ENCODE data around the gene COL4A1.

The COL4A1 gene

GRCh38 chr13:110231348-110232047, 75.5 kb downstream of the COL4A1 start:
- DNase-seq = no peak

GRCh38 chr13:110230661-110231347, 76.2 kb downstream of the COL4A1 start:
- DNase-seq = no peak

DNA sequence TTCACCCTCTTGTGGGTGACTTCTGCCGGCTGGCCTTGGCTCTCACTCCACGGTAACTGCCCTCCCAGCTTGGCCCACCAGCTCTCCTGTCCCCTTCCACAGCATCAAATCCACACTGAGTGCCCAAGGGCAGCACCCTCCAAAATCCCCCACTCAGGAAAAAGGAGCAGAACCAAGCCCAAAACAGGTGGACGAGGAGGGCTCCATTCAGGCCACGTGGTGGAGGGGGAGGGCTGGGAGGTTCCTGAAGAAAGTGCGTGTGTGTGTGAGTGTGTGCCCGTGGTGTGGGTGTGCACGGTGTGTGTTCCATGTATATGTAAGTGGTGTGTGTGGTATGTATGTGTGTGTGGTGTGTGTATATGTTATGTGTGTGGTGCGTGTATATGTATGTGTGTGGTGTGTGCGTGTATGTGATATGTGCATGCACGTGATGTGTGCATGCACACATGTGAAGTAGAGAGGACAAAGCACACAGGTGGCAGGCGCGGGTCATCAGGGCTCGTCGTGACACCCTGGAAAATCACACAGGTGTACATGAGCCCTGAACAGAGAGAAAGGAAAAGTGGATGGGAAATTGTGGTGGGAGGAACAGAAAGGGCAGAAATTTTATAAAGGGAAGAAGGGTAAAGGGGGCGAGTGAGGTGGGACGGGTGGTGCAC, 76.9 kb downstream of the COL4A1 start:
- no peak for DNase-seq

- no peak for DNase-seq
Observed at GRCh38 chr13:110228936-110229904, 77.7 kb downstream of the COL4A1 start.

DNA sequence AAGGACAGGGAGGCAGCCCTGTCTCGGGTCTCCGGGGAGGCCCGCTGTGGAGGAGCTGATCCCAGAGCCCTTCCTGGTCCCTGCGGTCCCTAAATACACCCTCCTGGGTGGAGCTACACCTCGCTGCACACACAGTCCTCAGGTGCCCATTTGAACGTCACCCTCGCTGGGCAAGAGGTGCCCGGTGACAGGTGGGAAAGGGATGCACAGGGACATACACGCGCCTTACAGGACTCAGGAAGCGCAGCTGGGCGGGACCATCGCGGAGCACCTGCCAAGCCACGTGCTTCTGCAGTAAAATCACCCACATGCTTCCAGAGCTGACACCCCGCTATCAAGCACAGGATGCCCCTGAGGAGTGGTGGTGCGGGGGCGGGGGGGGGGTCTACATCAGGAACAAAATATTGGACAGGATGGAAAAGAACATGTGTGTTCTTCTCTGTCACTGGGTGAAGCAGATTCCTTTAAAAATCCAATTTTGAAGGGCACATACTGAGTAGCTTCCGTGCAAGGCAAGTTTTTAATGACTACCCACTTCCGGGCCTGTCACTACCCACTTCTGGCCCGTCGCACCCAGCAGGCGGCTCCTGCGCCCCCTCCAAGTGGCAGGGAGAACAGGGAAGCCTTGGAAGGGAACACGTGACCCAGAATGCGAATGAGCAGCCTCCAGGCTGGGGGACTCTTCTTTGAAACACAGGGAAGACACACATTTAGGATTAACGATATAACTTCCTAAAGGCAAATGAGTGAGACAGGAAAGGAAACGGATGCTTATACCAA, 78.9 kb downstream of the COL4A1 start:
- no peak for DNase-seq

GRCh38 chr13:110227416-110227815, 79.5 kb downstream of the COL4A1 start:
- no peak for DNase-seq

DNA sequence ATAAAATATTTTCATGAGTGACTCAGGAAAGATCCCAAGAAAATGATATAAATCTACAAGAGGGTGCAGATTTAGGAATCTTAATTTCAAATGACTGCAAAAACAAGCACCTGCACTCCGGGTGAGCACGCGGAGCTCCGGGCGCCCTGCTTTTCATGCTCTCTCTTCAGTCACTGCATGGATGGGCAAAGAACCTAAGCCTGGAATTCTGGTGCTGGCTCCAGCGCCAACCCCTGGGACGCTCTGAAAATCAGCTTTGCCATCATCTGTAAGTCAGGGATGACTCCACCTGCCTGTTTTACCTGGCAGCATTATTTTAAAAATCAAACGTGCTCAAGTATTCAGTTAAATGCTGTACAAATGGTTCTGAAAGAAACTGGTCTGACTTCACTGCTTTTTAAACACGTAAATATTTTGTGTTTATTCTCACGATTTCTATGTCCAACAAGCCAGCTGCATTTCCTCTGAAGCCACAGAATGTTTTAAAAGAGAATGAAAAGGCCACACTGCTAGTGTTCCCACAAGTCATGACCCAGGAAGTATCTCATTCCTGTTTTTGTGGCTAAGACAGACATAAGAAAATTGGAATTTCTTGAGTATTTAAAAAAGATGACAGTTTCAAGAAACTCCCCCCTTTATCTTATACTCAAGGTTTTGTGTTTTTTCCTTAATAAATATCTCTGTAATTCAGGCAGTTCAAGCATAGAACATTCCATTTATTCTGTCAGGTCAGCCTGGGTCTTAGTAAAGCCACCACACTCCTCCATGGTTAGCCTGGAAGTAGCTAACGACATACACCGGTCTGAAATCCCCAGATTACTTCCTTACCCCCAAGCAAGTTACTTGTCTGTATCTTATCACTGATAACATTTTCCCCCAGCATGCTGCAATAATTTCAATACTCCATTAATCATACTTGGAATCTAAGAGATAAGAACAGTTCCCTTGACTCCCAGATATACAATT, 81.1 kb downstream of the COL4A1 start:
- DNase-seq = no peak

DNA sequence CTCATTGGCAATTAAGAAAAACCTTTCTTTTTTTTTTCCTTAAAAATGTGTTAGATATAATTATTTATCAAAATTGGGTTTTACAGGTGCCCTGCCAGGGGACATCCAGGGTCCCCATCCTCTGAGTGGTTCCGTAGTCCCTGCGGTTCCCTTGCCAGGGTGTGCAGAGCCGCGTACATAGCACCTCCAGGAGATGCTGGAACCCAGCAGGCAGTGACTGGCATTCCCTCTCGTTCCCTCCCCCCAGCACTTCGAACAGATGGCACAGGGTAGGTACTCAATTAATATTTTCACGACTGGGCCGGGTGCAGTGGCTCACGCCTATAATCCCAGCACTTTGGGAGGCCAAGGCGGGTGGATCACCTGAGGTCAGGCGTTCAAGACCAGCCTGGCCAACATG, 82.0 kb downstream of the COL4A1 start:
- DNase-seq = no peak

- DNase-seq = no peak
Observed at GRCh38 chr13:110224519-110224918, 82.4 kb downstream of the COL4A1 start.

DNA sequence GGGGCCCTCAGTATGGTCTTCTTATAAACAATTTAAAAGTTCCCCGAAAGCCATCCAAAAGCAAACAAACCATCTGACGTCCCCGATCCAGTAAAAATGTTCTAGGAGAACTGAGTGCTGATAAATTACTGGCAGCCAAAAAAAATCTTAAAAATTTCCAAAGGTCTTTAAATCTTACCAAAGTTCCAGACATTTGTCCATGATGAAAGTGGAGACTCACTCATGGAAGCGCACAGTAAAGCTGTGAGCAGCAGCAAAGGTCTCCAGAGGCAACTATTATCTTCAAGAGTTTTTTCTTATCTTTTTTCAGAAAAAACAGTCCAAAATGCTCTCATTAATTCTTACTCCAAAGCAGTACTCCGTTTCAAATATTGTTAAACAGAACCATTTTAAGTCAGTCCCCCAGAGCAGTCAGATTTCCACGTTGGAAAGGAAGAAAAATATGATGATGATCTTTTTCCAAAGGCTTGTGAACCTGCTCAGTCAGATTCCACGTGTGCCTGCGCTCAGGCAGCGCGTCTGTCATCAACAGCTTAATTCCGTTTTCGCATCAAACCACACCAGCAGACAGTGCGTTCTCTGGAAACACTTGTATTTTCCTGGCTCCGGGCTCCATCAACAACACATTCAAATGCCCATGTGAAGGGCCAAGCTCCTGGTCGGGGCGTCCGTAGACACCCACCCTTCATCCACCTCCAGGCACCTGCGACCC, 85.4 kb downstream of the COL4A1 start:
- no peak for DNase-seq

GRCh38 chr13:110220471-110220870, 86.5 kb downstream of the COL4A1 start:
- DNase-seq = no peak

GRCh38 chr13:110218581-110219201, 88.3 kb downstream of the COL4A1 start:
- DNase-seq = peak; percentile 67

DNA sequence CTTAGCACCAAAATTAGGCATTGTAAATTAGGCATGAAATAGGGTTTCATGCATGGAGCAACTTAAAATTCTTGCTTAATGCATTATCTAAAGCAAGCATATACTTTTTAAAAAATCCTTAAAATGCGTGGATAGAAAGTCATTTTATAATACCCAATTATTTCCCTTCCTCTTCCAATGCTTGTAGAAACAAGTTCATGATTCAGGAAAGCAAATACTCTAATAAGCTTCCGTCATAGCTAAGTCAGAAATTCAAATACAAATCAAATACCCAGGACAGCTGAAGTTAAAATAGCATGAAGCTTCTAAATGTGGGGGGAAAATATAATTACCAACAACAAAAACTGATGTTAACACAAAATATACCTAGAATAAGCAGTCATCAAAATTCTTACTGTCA, 89.1 kb downstream of the COL4A1 start:
- no peak for DNase-seq

- DNase-seq = no peak
Observed at GRCh38 chr13:110217085-110217484, 89.9 kb downstream of the COL4A1 start.

- DNase-seq = no peak
Observed at GRCh38 chr13:110216398-110217041, 90.4 kb downstream of the COL4A1 start.

- DNase-seq = no peak
Observed at GRCh38 chr13:110216006-110216397, 91.0 kb downstream of the COL4A1 start.

DNA sequence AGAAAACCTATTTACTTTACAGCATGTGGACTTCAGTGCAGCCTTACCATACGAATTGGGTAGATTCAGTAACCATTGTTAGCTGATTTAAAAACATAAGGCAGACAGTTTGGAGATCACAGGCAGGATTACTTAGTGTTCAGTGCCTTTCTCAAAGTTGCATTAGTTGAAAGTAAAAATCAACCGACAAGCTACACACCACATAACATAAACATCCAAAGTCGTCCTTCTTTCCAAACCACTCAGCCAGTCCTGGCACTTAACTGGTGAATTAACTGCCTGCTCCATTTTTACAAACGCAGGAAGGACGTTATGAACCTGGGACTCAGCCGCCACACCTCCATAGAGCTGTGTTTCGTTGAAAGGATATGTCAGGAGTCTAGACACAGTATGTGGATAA, 91.4 kb downstream of the COL4A1 start:
- DNase-seq = no peak

GRCh38 chr13:110214637-110215036, 92.3 kb downstream of the COL4A1 start:
- no peak for DNase-seq

DNA sequence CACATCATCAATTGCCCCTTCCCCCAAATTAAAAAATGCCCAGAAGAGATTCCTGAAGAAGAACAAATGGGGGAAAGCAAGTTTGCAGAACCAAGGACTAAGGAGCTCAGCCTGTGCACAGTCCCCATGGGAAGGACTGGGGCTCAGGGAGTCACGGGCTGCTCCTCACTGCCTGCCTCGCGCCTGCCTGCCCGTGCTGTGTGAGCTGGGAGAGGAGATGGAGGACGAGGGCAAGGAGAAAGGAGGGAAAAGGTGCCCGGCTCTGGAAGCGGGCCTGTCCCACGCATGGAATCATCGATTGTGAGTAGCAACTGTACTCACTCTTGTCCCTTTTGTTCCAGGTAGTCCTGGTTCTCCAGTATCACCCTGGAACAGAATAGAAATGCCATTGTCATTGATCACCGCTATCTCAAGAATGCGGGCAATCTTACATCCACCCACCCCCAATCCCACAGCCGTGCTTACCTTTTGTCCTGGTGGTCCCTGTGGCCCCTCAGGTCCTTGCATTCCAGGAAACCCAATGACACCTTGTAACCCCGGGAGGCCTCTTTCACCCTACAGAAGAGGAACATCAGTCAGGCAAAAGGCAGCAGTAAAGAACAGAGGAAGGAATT, 93.4 kb downstream of the COL4A1 start:
- no peak for DNase-seq

All from islet precursor cell (in vitro differentiated cells).